HG02943 (cell line): ENCODE data around the gene GATAD2B.
A peak's percentile ranks its signal among the peaks of the same experiment; 100 is the strongest.
"Not testable (repeated sequence)": the region's sequence is repeated elsewhere in the genome, so short reads cannot be mapped to it uniquely, and the experiment has no call there.

Source experiments
- ATAC-seq: cut with Tn5 transposase; IDR thresholded peaks from one replicate; pipeline ENCODE4 v1.9.1; 2021; ENCODE audit warnings: mild to moderate bottlenecking, low read depth, moderate library complexity; ENCODE audit not compliant: unreplicated experiment

GATAD2B gene

GRCh38 chr1:153783233-153784190, 139.3 kb downstream of the GATAD2B start:
- peak; percentile 75 for ATAC-seq

- ATAC-seq = not testable (repeated sequence)
Measured at GRCh38 chr1:153782648-153783047, 140.1 kb downstream of the GATAD2B start.

DNA sequence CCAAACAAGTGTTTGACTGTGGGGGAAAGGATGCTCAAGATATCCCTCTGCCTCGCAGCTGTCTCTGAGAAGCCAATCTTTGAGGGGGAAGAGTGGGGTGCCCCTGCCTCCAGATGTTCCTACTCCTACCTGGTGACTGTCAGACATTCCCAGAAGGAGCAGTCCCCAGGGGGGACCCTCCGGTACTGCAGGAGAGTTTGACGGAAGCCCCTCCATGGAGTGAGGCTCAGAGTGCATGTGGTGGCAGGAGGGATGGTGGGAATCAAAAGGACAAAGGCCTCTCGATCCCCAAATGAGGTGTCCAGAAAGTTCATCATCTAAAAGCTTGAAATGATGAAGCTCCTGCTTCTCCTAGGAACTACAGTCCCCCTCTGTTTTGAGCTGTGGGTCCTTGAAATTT, 142.2 kb downstream of the GATAD2B start:
- ATAC-seq = no peak

DNA sequence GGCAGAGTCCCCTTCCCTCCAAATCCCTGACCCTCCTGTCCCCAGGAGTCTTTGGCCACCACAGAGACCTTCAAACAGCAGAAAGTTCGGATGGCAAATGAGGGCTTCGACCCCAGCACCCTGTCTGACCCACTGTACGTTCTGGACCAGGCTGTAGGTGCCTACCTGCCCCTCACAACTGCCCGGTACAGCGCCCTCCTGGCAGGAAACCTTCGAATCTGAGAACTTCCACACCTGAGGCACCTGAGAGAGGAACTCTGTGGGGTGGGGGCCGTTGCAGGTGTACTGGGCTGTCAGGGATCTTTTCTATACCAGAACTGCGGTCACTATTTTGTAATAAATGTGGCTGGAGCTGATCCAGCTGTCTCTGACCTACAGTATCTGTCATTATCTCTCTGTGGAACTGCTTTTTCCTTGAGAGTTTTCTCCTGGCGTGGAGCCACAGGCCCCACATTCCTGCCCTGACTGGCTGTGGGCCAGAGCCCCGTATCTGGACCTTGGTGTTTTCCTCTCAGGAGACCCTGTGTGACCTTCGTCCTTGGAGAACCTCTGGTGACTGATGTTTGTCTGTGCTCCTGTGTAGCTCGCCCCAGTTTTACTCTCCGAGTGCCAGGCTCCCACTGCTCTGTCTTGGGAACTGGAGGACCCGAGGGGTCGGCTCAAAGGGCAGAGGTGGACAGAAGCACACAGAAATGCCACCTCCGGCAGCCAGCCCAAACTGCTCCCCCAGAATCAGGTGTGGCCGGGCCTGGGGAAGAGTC, 142.8 kb downstream of the GATAD2B start:
- ATAC-seq = no peak

- no peak for ATAC-seq
Measured at GRCh38 chr1:153778824-153779519, 143.8 kb downstream of the GATAD2B start.

DNA sequence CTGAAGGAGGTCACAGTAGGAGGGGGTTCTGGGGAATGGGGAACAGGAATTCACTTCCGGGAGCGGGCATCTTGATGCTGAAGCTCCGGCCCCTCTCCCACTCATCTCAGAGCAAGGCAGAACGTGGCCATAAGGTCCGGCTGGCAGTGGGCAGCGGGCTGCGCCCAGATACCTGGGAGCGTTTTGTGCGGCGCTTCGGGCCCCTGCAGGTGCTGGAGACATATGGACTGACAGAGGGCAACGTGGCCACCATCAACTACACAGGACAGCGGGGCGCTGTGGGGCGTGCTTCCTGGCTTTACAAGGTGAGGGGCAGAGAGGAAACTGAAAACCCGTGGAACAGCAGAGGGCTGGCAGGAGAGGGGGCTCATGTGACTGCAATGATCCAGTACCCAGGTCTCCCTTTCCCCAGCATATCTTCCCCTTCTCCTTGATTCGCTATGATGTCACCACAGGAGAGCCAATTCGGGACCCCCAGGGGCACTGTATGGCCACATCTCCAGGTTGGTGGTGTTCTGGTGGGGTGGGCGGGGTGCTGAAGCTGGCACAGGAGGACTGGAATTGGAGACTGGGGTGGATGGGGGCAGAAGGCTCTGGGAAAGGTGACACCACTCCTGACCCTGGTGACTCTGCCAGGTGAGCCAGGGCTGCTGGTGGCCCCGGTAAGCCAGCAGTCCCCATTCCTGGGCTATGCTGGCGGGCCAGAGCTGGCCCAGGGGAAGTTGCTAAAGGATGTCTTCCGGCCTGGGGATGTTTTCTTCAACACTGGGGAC, 144.5 kb downstream of the GATAD2B start:
- no peak for ATAC-seq

DNA sequence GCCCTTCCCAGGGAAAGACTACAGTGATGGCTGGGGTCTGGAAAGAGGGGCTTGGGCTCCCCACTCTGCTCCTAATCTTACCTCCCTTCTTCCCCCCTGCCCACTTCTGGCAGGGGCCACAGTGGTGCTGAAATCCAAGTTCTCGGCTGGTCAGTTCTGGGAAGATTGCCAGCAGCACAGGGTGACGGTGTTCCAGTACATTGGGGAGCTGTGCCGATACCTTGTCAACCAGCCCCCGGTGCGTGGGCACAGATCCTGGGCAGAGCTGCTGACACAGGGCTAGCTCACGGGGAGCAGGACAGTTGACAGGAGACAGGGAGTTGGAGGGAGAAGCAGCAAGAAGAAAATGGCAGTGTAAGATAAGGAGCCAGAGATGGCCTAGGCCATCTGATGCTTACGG, 145.1 kb downstream of the GATAD2B start:
- ATAC-seq = no peak

DNA sequence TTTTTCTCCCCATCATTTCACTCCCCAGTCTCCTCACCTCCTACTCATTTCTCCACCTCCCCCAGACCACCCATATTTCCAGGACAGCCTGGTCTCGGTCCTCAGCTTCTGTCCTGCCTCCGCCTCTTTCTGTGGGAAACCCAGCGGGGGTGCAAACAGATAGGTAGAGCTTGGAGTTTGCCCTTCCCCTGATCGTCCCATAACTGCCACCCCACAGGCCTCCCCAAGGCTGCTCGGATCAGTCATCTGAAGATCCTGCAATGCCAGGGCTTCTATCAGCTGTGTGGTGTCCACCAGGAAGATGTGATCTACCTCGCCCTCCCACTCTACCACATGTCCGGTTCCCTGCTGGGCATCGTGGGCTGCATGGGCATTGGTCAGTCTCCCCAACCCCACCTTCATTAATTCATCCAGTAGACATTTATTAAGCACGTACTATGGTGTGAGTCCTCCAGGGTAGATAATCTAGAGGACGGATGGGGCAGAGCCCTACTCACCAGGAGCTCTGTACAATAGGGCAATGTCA, 145.9 kb downstream of the GATAD2B start:
- no peak for ATAC-seq

DNA sequence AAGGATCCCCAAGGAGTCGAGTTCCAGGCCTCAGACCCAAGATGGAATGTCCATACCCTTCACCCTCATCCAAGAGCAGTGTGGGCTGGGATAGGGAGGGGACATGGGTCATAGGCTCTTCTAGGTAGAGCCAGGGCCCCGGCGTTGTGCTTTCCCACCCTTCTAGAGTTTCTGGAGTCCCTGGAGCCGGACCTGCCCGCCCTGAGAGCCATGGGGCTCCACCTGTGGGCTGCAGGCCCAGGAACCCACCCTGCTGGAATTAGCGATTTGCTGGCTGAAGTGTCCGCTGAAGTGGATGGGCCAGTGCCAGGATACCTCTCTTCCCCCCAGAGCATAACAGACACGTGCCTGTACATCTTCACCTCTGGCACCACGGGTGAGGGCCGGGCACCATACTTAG, 146.4 kb downstream of the GATAD2B start:
- ATAC-seq = no peak

DNA sequence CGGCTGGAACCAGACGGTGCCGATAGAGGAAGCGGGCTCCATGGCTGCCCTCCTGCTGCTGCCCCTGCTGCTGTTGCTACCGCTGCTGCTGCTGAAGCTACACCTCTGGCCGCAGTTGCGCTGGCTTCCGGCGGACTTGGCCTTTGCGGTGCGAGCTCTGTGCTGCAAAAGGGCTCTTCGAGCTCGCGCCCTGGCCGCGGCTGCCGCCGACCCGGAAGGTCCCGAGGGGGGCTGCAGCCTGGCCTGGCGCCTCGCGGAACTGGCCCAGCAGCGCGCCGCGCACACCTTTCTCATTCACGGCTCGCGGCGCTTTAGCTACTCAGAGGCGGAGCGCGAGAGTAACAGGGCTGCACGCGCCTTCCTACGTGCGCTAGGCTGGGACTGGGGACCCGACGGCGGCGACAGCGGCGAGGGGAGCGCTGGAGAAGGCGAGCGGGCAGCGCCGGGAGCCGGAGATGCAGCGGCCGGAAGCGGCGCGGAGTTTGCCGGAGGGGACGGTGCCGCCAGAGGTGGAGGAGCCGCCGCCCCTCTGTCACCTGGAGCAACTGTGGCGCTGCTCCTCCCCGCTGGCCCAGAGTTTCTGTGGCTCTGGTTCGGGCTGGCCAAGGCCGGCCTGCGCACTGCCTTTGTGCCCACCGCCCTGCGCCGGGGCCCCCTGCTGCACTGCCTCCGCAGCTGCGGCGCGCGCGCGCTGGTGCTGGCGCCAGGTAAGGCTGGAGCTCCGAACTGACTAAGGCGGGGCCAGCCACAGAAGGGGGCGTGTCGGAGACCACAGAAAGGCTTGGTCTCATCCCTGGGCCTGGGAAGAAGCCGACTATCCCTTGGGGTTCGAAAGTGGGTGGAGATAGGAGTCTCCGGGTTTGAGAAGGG, 147.1 kb downstream of the GATAD2B start:
- peak; percentile 53 for ATAC-seq

GRCh38 chr1:153774780-153775457, 147.9 kb downstream of the GATAD2B start, which contains the start of gene SLC27A3:
SLC27A3 (plus strand) TSS chr1:153775407; CDS start chr1:153775498, 91 bp downstream.
- peak; percentile 25 for ATAC-seq

- ATAC-seq = no peak
Measured at GRCh38 chr1:153774026-153774595, 148.7 kb downstream of the GATAD2B start.

- ATAC-seq = no peak
Measured at GRCh38 chr1:153773096-153773921, 149.5 kb downstream of the GATAD2B start.

- no peak for ATAC-seq
Measured at GRCh38 chr1:153771841-153772593, 150.8 kb downstream of the GATAD2B start.

GRCh38 chr1:153771261-153771660, 151.5 kb downstream of the GATAD2B start:
- ATAC-seq = no peak

DNA sequence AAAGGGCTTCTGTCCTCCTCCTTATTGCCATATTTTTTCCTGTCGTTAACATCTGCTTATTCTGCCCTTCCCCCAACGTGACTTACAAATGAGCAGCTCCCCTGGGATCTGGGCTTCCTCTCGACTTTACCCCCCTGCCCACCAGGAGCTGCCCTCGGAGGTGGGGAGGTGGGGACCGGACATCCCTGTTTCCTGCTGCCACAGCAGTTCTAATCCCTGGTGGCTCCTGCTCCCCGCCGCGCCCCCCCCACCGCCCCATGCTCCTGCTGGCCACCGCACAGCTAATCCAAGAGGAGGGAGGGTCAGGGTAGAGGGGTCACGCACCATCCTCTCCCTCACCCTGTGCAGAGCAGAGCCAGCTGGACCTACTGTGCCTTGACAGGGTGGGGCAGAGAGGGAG, 152.0 kb downstream of the GATAD2B start:
- ATAC-seq = no peak
